ENCODE measurements around the gene MRNIP.
"Not testable (repeated sequence)": the region's sequence is repeated elsewhere in the genome, so short reads cannot be mapped to it uniquely, and the experiment has no call there.

MRNIP gene

DNA sequence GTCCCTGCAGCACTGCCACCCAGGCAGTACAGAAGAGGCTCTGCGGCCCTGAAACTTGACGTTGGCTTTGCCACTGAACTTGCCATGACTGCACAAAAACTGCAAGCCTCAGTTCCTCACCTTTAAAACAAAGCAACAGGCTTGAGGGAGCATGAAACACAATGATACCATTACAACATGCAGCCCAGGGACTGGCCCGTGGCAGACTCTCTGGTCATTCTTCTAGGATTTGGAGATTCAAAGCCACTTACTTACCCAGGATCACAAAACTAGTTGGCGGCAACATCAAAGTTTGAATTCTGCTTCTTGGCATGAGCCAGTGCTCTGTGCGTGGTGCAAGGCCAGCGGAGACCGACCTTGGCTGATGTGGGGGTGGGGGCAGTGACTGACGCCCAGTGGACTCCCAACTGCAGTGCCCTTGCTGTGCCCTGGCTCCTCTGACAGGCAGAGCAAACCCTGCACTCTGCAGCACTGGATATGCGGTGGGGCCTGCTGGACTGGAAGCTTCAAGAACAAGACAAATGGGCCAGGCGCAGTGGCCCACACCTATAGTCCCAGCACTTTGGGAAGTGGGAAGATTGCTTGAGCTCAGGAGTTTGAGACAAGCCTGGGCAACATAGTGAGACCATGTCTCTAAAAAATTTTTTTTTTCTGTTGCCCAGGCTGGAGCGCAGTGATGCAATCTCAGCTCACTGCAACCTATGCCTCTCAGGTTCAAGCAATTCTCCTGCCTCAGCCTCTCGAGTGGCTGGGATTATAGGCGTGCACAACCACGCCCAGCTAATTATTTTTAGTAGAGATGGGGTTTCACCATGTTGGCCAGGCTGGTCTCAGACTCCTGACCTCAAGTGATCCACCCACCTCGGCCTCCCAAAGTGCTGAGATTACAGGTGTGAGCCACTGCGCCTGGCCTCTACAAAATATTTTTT lies 19.0 kb downstream of the MRNIP start:
- DNase-seq (ENCODE audit: low read depth, low spot score) = no peak

DNA sequence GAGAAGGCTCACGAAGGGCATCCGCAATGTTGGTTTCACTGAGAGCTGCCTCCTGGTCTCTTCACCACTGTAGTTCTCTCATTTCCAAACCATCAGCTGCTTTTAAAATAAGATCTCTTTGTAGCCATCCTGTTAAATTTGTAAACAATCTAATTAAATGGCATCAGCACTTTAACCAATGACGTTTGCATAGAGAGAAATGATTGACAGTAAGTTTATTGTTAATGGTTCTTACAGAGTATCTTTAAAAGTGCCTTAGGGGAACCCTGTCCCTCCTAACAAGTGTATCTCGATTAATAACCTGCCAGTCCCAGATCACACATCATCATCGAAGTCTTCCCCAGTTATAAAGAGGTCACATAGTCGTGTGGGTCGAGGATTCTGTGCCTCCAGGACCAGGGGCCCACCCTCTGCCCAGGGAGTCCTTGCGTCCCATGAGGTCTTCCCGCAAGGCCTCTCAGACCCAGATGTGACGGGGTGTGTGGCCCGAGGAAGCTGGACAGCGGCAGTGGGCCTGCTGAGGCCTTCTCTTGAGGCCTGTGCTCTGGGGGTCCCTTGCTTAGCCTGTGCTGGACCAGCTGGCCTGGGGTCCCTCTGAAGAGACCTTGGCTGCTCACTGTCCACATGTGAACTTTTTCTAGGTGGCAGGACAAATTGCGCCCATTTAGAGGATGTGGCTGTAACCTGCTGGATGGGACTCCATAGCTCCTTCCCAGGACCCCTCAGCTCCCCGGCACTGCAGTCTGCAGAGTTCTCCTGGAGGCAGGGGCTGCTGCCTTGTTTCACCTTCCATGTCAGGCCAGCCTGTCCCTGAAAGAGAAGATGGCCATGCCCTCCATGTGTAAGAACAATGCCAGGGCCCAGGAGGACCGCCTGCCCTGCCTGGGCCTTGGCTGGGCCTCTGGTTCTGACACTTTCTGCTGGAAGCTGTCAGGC lies 21.3 kb downstream of the MRNIP start:
- no peak for DNase-seq (ENCODE audit: low read depth, low spot score)

DNA sequence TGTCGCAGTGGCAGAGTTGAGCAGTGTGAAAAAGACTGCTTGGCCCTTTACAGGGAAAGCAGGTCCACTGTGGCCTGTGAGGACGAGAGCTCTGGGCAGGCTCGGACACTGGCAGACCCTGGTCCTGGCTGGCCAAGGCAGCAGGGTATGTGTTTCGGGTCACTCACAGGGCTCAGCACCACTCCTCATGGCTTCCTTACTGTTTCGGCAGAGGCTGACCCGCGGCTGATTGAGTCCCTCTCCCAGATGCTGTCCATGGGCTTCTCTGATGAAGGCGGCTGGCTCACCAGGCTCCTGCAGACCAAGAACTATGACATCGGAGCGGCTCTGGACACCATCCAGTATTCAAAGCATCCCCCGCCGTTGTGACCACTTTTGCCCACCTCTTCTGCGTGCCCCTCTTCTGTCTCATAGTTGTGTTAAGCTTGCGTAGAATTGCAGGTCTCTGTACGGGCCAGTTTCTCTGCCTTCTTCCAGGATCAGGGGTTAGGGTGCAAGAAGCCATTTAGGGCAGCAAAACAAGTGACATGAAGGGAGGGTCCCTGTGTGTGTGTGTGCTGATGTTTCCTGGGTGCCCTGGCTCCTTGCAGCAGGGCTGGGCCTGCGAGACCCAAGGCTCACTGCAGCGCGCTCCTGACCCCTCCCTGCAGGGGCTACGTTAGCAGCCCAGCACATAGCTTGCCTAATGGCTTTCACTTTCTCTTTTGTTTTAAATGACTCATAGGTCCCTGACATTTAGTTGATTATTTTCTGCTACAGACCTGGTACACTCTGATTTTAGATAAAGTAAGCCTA lies 22.2 kb downstream of the MRNIP start:
- DNase-seq (ENCODE audit: low read depth, low spot score) = no peak

DNA sequence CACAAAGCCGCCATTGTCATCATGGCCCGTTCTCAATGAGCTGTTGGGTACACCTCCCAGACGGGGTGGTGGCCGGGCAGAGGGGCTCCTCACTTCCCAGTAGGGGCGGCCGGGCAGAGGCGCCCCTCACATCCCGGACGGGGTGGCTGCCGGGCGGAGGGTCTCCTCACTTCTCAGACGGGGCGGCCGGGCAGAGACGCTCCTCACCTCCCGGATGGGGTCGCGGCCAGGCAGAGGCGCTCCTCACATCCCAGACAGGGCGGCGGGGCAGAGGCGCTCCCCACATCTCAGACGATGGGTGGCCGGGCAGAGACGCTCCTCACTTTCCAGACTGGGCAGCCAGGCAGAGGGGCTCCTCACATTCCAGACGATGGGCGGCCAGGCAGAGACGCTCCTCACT lies 23.7 kb downstream of the MRNIP start:
- not testable (repeated sequence) for DNase-seq (ENCODE audit: low read depth, low spot score)

DNA sequence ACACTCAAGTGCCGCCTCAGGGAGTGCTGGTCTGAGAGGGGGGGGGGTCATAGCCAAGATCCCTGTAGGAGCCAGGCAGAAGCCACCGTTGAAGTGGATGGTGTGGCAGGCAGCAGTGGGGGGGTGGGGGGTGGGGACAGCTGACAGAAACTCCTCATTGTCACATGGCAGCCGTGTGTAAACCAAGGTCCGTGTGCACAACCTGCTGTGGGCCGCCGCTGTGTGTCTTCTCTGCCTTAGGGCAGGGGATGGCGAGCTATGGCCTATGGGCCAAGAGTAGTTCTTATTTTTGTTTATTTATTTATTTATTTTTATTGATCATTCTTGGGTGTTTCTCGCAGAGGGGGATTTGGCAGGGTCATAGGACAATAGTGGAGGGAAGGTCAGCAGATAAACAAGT lies 24.5 kb downstream of the MRNIP start:
- no peak for DNase-seq (ENCODE audit: low read depth, low spot score)

DNA sequence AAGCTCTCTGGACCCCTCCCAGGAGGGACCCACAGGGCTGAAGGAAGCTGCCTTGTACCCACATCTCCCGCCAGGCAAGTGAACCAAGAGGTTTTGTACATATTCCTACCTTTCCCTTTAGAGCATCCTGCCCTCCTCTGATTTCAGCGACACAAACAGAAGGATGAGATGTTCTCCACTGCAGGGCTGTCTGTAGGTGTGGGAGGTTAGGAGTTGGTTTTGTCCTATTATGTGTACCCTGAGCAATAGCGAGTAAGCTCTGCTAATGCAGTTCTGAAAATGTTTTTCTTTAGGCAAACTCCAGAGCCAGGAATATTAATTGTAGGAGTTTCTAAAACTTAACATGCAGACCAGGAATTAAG lies 24.9 kb downstream of the MRNIP start:
- DNase-seq (ENCODE audit: low read depth, low spot score) = no peak

DNA sequence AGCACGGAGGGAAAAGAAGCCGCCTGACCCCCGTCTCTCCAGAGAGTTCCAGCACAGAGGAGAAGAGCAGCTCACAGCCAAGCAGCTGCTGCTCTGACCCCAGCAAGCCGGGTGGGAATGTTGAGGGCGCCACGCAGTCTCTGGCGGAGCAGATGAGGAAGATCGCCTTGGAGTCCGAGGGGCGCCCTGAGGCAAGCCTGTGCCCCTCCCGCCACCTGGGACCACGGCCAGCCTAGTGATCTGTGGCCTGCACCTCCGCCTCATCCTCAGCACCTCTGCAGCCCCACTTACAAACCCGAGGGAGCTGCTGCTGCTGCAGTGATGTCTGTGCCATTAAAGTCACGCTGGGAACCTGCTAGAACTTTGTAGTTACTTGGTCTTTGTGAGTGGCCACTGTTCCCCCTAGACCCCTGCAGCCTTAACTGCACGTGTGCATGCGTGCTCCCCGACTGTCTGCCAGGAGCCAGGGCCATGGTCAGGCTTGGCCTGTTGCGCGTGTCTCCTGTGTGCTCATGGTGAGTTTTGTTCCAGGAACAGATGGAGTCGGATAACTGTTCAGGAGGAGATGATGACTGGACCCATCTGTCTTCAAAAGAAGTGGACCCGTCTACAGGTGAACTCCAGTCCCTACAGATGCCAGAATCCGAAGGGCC lies 25.4 kb downstream of the MRNIP start:
- no peak for DNase-seq (ENCODE audit: low read depth, low spot score)

DNA sequence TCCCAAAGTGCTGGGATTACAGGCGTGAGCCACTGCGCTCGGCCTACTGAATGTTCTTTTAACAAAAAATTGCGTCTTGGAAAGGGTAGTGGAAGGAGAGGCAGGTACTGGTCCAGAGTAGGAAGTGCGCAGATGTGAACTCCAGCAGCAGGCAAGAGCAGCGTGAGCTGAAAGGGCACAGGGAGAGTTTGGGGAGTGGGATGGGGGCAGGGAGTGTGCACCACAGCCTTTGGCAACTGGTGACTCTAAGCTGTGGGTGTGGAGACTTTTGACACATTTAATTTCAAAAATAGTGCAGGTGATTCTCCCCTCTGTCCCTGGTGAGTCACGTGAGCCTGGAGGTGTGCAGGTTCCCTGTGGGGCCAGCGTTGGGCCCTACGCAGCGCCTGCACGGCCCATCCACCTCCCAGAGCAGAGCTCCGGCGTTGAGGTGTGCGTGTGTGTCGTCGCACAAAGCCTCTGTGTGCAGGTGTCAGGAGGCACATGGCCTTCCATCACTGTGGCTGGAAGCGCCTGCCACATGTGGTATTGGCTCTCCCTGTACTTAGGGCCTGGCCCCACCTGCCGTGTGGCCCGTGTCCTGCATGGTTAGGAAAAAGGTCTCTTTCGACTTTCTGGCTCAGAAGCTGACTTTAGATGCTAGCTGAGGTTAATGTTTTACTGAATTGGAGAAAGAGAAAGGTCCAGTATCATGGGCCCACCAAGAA lies 26.4 kb downstream of the MRNIP start:
- no peak for DNase-seq (ENCODE audit: low read depth, low spot score)

DNA sequence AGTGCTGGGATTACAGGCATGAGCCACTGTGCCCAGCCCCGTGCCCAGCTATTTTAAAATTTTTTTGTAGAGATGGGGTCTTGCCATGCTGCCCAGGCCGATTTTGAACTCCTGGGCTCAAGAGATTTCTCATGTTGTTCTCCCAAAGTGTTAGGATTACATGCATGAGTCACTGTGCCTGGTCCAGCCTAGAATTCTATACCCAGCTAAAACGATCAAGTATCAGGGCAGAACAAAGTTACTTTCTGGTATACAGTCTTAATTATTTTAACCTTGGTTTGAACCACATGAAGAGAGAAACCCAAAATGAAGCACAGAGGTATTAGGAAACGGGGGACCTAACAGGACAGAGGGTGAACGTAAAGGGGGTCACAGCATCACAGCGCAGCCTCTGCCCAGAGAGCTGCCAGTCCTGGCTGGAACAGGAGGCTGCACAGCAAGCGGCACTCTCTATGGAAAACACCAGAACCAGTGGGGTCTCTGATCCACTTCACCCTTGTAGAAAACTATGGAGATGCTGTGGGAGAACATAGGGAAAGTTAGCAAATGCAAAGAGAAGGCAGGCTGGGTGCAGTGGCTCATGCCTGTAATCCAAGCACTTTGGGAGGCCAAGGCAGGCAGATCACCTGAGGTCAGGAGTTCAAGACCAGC lies 27.7 kb downstream of the MRNIP start:
- DNase-seq (ENCODE audit: low read depth, low spot score) = no peak

DNA sequence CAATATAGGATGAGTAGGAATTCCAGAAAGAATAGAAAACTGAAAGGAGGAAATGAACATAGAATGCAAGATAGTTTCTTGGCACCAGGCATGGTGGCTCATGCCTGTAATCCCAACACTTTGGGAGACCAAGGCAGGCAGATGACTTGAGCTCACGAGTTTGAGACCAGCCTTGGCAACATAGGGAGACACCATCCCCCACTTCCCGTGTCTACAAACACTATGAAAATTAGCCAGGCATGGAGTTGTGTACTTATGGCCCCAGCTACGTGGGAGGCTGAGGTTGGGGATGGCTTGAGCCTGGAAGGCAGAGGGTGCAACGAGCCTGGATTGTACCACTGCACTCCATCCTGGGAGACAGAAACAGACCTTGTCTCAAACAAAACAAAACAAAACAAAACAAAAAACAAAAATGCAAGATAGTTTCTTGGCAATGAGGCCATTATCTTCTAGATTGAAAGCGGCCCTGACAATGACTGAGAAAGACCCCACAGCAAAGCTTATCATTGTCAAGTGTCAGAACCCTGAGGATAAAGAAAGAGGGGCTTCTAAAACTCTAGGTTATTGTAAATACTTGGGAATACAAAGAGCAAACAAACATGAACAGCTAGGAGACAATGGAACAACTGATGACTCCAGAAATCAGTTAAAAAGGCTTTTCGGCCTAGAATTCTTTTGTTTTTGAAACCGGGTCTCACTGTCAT lies 28.7 kb downstream of the MRNIP start:
- DNase-seq (ENCODE audit: low read depth, low spot score) = no peak

DNA sequence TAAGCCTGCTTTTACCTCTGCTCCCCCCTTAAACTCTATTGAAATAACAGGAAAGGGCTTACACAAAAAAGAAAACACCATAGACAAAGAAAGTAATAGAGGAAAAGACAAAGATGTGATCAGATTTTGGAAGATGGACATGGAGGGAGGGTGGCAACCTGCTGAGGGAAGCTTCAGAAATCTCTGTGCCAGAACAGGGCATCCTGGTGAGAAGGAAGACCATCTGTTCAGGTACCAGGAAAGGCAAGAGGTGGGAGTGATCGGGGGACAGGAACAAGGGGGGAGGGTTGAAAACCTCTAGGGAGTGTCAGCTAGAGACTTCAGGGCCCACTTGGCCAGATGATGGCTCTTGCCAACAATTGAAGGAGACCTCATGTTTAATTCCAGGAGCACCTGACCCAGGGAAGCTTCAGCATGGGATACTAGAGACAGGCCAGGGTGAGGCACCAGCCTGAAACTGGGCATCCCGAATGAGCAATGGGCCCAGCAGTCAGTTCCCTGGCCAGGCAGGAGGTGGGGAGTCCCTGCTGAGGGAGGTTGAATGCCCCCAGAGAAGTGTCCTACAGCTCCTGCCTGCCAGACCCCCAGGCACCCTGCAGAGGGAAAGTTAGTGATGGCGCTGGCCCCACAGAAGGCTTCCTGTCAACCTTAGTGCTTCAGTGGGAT lies 29.7 kb downstream of the MRNIP start:
- no peak for DNase-seq (ENCODE audit: low read depth, low spot score)

DNA sequence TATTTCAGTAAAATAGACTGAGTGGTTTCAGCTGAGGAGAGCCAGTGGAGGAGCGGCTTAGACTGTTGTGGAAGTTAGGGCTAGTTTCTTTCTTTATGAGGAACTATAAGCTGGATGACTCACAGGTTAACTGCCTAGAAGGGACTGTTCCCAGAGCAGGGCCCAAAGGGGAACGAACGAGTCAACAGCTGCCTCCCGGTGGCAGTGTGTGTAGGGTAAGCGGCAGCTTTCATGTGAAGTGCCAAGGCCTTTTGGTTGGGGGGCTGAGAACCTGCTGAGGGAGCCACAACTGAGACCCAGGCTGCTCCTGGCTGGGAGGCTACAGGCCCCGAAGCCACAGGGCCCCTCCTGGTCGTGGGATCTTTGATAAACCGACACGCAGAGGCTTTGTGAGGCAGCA lies 30.9 kb downstream of the MRNIP start:
- DNase-seq (ENCODE audit: low read depth, low spot score) = no peak

DNA sequence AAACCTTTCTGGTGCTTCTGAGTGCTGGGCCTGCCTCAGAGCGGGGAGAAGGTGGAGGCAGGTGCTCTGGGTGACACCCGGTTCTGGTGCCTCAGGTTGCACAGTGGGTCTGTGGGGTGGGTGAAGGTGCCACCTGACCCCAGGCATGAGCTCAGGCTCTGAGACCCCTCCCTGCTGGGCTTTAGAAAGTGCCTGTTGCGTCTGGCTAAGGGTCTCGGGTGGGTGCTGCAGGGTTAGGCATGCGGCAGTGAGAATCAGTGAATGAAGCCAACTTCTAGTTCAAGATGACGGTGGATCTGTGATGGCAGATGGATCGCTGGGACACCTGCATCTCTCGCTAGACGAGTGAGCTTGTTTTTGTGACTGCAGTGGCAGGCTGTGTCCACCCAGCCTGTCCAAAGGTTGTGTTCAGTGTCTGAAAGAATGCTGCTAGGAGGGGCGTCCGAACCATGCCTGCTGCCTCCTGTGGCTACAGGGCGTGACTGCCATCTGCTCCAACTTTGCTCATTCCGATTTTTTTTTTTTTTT lies 32.9 kb downstream of the MRNIP start:
- DNase-seq (ENCODE audit: low read depth, low spot score) = no peak

DNA sequence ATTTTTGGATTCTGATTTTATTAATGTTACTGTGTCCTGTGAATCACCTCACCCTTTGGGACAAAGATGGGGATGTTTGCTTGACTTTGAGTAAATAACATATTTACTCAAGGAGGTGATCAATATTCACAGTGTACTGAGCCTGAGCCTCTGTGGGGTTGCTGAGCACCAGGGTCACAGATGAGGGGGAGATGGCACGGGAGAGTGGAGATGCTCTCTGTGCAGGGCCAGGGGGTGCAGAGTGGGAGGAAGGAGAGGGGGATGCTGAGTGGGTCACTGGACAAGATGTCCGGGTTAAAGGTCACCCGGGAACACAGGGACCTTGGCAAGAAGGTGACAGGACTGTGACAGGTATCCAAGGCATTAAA lies 33.9 kb downstream of the MRNIP start:
- DNase-seq (ENCODE audit: low read depth, low spot score) = no peak

DNA sequence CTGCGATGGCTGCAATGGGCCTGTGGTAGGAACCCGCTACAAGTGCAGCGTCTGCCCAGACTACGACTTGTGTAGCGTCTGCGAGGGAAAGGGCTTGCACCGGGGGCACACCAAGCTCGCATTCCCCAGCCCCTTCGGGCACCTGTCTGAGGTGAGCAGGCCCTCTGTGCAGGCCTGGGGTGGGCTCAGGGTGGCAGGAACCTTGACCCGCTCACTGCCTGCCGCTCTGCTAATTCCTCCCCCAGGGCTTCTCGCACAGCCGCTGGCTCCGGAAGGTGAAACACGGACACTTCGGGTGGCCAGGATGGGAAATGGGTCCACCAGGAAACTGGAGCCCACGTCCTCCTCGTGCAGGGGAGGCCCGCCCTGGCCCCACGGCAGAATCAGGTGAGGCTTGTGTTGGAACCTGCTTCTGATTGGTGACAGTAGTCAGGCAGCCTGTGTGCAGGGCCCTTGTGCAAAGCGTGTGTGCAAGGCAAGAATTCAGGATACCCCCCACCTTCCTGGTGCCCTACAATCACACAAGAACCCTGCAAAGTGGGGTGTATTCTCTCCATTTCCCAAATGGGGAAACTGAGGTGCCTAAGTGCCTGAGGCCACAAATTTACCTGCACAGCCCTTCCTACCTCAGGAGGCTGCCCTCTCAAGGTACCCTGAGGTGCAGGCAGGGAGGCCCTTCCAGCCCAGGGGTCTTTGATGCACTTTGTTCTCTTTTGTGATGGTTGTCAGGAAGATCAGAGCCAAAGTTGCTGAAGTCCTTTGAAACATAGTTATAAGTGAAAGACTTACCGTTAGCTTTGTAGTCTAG lies 34.5 kb downstream of the MRNIP start:
- no peak for DNase-seq (ENCODE audit: low read depth, low spot score)

DNA sequence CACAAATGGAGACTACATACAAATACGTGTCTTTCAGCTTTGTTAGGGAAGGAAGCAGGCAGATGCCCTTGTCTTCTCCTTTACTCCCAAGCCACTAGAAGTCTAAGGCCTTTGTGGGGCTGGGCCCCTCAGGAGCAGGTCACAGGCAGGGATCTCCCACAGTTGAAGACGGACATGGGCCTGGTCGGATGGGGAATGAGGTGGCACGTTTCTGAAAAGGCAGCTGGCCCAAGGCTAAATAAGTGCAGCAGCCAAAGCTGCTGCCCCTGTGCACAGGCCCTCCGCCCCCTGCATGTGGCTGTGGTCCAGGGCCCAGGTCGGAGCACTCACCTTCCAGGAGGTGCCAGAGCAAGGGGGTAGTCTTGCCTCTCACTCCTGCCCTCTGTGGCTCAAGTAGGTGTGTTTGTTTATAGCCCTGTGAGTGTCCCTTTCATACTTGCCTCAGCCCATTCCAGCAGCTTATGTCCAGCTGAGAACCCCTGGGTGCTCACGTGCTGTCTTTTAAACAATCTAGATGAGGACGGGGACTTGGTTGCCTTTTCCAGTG lies 36.1 kb downstream of the MRNIP start:
- no peak for DNase-seq (ENCODE audit: low read depth, low spot score)

DNA sequence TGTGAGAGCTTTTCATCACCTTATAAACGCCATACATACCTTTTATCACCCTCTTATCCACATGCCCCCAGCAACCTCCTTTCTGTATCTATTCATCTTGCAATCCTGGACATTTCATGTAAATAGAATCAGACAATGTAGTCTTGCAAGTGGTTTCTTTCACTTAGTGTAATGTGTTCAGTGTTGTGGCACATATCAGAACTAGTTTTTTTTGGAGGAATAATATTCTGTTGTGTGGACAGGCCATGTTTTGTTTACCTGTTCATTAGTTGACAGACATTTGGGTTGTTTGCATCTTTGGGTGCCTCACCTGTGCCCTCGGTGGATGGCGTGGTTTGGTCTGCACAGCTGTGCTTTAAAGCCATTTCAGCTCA lies 36.6 kb downstream of the MRNIP start:
- DNase-seq (ENCODE audit: low read depth, low spot score) = no peak
